Omental fat pad (tissue), 4 donors: Measurements from ENCODE around the gene CCDC77. TPM values are rescaled to one million over a fixed set of nuclear protein-coding genes. Genes with fewer than 3 reads are reported as not detected.
"Not testable (repeated sequence)": the region's sequence is repeated elsewhere in the genome, so short reads cannot be mapped to it uniquely, and the experiment has no call there.

Source experiments
- ATAC-seq: fragments of 150-250 bp; one replicate; pipeline ENCODE4 v1.9.1; 2016; ENCODE audit warnings: mild to moderate bottlenecking, moderate library complexity; ENCODE audit not compliant: low FRiP score
- DNase-seq: peaks from one replicate; pipeline ENCODE4 v3.0.0-alpha.2; 2019; ENCODE audit warnings: low spot score
- CTCF ChIP-seq, 3 donors: fragments of 450-650 bp; IDR thresholded peaks; one replicate each; pipeline ENCODE4 v1.5.1; 2016 to 2017; ENCODE audit warnings: antibody characterized with exemption in 3 of 3, mild to moderate bottlenecking in 3 of 3, moderate library complexity in 2 of 3
- total RNA-seq, 4 donors: library from RNA; depleted of rRNA; stranded (reverse); fragments of >200 nt; gene quantifications; one replicate each; pipeline ENCODE4 v1.1.0, GENCODE V29; 2016

Gene CCDC77
- 1 to 10 TPM; 4.2 to 9.6 (median 5.5) TPM for total RNA-seq

GRCh38 chr12:401235-402028 lies at the start of gene CCDC77:
Gene CCDC77 (plus strand): TSS chr12:401644. CDS start chr12:409384, 7,740 bp downstream.
- DNase-seq = peak; percentile 74
- peak; percentile 99 for ATAC-seq
- no peak for TF ChIP-seq CTCF (IDR thresholded peaks at IDR 0.05)

- DNase-seq = no peak
- ATAC-seq = no peak
- TF ChIP-seq CTCF (IDR thresholded peaks at IDR 0.05) = no peak
These were observed 45.0 kb upstream of the CCDC77 start for GRCh38 chr12:356276-356988.

GRCh38 chr12:359091-359490 lies 42.4 kb upstream of the CCDC77 start:
- ATAC-seq (no peak), DNase-seq (no peak)
- TF ChIP-seq CTCF (IDR thresholded peaks at IDR 0.05) = no peak

GRCh38 chr12:366820-367219 lies 34.6 kb upstream of the CCDC77 start:
- DNase-seq = no peak
- no peak for TF ChIP-seq CTCF (IDR thresholded peaks at IDR 0.05)
- no peak for ATAC-seq

- ATAC-seq (no peak), DNase-seq (no peak)
- no peak for TF ChIP-seq CTCF (IDR thresholded peaks at IDR 0.05)
These were observed 33.5 kb upstream of the CCDC77 start for GRCh38 chr12:367972-368371.

GRCh38 chr12:370739-371485 lies 30.5 kb upstream of the CCDC77 start:
- not testable (repeated sequence) for ATAC-seq, DNase-seq

- DNase-seq = no peak
- no peak for ATAC-seq
- no peak for TF ChIP-seq CTCF (IDR thresholded peaks at IDR 0.05)
These were observed 14.8 kb upstream of the CCDC77 start for GRCh38 chr12:386651-387050.
